Activated CD8-positive, alpha-beta T cell treated with anti-CD3 and anti-CD28 coated beads, Interleukin-2, amount 10 ng/mL, durations not matched to agents 7 days and 5 days (primary cell): Measurements from ENCODE around the gene RPIA. TPM values are rescaled to one million over a fixed set of nuclear protein-coding genes. Genes with fewer than 3 reads are reported as not detected.
"Not testable (repeated sequence)": the region's sequence is repeated elsewhere in the genome, so short reads cannot be mapped to it uniquely, and the experiment has no call there.

Source experiments
- ATAC-seq: fragments of 150-1000 bp; cut with Tn5 transposase; one replicate; pipeline ENCODE4 v1.10.0; 2021; ENCODE audit warnings: moderate library complexity
- CTCF ChIA-PET: fragments of 350-600 bp; sonication (Branson Sonifier 250); formaldehyde crosslinking; loops from one replicate; lab custom pipeline; 2021; ENCODE audit warnings: antibody characterized with exemption; lab: Charles Lee
- POLR2A ChIA-PET: fragments of 350-600 bp; sonication (Branson Sonifier 250); formaldehyde crosslinking; loops from one replicate; lab custom pipeline; 2021; ENCODE audit warnings: antibody characterized with exemption; lab: Charles Lee
- DNase-seq: peaks from one replicate; pipeline ENCODE4 v3.0.0-alpha.2; 2020
- H3K27ac Mint-ChIP-seq: one replicate; pipeline ENCODE4 v1.8.0; 2021; ENCODE audit warnings: mild to moderate bottlenecking, mixed read lengths
- H3K27me3 Mint-ChIP-seq: one replicate; pipeline ENCODE4 v1.8.0; 2021; ENCODE audit warnings: low read depth, mixed read lengths
- H3K36me3 Mint-ChIP-seq: one replicate; pipeline ENCODE4 v1.8.0; 2021; ENCODE audit warnings: low read depth, mixed read lengths
- H3K4me1 Mint-ChIP-seq: one replicate; pipeline ENCODE4 v1.8.0; 2021; ENCODE audit warnings: low read depth, mixed read lengths
- H3K4me3 Mint-ChIP-seq: one replicate; pipeline ENCODE4 v1.8.0; 2021; ENCODE audit warnings: mild to moderate bottlenecking, mixed read lengths
- H3K9me3 Mint-ChIP-seq: one replicate; pipeline ENCODE4 v1.8.0; 2022; ENCODE audit warnings: mixed read lengths; ENCODE audit not compliant: insufficient read depth
- total RNA-seq, 2 experiments: library from RNA; stranded (reverse); gene quantifications; one replicate each; pipeline ENCODE4 v1.2.3, GENCODE V29; 2021

RPIA gene
- total RNA-seq, 2 experiments from 2014 or later: 47.8 to 51.8 TPM

DNA sequence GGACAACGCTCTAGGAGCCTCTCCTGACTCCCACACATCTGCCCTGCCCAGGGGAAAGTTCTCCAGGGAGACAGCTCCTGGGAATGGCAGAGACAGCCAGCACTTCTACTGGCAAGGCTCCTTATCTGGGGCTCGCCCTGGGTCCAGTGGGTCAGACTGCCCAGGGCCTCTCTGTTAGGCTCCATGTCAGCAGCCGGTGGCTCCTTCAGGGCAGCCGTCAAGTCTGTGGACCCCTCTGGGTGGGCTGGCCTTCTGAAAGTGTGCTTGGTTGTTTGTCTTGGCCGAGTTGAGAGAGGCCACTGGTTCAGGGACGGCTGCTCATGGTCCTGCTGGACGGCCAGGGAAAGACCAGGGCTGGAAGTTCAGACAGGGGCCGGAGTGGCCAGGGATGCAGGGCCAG is 65.6 kb downstream of the RPIA start:
- ChIA-PET CTCF (interaction anchor here (0.9 kb wide), 1 partner anchor 10 kb away, joined by 3 read pairs; no protein-coding TSS in a partner anchor), POLR2A (no interaction called here)
- DNase-seq: no peak
- H3K27ac Mint-ChIP-seq: no peak overlapping the region
- peaks cover 27% of the 10 kb centered on the region for H3K4me1 Mint-ChIP-seq
- H3K27me3 Mint-ChIP-seq: peaks cover 2% of the 10 kb centered on the region
- ATAC-seq: no peak
- peaks cover 10% of the 10 kb centered on the region for H3K9me3 Mint-ChIP-seq
- no peak overlapping the region for H3K4me3 Mint-ChIP-seq
- peaks cover 41% of the 10 kb centered on the region for H3K36me3 Mint-ChIP-seq

DNA sequence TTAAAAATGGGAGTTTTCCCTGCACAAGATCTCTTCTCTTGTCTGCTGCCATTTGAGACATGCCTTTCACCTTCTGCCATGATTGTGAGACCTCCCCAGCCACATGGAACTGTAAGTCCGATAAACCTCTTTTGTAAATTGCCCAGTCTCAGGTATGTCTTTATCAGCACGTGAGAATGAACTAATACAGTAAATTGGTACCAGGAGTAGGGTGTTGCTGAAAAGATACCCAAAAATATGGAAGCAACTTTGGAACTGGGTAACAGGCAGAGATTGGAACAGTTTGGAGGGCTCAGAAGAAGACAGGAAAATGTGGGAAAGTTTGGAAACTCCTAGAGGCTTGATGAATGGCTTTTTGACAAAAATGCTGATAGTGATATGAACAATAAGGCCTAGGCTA is 67.2 kb downstream of the RPIA start:
- peaks cover 14% of the 10 kb centered on the region for H3K27me3 Mint-ChIP-seq
- DNase-seq, H3K9me3 Mint-ChIP-seq, CTCF ChIA-PET, POLR2A ChIA-PET, H3K27ac Mint-ChIP-seq, ATAC-seq, H3K4me3 Mint-ChIP-seq: not testable (repeated sequence)
- H3K36me3 Mint-ChIP-seq: peaks cover 24% of the 10 kb centered on the region
- H3K4me1 Mint-ChIP-seq: peaks cover 17% of the 10 kb centered on the region

DNA sequence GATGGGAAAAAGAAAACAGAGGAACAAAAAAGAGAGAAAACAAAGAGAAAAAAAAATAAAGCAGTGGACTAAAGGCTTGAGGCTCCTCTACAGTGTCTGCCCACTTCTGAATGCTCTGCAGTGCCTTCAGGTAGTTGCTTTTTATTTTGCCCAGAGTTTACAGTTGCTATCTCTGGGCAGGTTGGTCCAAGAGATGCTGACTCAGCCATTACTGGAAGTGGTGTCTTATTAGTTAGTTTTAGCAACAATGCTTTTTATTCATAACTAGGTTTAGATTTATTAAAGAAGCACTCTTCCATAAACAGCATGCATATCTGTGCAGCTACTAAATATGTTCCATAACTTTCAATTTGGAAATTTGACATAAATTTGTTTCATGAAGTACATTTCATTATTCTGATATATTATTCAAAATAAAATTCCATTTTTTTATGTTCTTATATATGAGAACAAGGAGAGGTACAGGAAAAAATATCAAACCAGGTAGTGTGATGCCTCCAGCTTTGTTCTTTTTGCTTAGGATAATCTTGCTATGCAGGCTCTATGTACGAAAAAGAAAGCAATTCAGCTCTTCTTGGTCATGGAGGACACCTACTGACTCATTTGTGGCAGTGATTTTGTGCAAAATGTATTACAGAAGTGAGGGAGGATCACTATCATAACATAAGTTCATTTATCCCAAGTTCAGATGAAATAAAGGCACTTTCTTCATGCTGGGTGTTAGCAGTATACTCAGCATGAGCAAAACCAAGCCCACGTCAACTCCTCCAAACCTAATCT is 69.5 kb downstream of the RPIA start:
- Mint-ChIP-seq H3K4me3 (no peak overlapping the region), H3K27me3 (peaks cover 23% of the 10 kb centered on the region), H3K27ac (no peak overlapping the region), H3K9me3 (peaks cover 10% of the 10 kb centered on the region), H3K36me3 (peaks cover 11% of the 10 kb centered on the region), H3K4me1 (peaks cover 7% of the 10 kb centered on the region)
- no peak for DNase-seq
- no peak for ATAC-seq
- CTCF ChIA-PET: interaction anchor here (1.7 kb wide), 1 partner anchor 20 kb away, joined by 7 read pairs; no protein-coding TSS in a partner anchor
- POLR2A ChIA-PET: no interaction called here

DNA sequence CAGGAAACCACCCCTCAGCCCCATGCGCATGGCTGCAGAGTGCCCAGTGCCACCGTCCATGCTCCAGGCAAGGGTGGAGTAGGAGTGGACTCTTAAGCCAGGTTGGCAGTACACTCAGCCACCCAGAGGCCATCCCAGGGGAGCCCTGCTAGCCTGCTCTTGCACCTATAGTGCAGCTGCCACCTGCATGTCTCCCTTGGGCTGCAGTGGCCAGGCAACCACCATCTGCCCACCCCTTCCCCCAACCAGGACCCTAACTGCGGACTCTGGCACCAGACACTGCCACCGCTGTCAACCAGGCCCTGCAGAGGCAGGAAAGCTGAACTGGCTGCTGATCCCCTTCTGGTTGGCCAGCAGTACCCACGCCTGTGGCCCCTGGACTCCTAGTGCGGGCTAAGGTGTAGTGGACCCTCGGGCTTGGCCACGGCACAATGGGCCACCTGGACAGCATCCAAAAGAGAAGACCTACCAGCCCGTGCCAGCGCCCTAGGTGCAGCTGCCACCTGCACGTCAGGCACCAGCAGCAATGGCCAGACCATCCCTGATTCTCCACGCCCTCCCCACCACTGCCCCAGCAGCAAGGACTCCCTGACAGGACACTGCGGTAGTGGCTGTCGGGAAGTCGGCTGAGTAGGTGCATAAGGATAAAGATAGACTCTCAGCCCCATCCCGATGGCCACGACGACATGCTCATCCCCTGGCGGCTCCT is 72.8 kb downstream of the RPIA start:
- ChIA-PET CTCF (no interaction called here), POLR2A (no interaction called here)
- Mint-ChIP-seq H3K4me1 (peaks cover 8% of the 10 kb centered on the region), H3K36me3 (no peaks in the 10 kb centered on the region), H3K9me3 (peaks cover 2% of the 10 kb centered on the region), H3K27me3 (peaks cover 23% of the 10 kb centered on the region), H3K4me3 (no peak overlapping the region), H3K27ac (no peak overlapping the region)
- DNase-seq (no peak), ATAC-seq (no peak)

DNA sequence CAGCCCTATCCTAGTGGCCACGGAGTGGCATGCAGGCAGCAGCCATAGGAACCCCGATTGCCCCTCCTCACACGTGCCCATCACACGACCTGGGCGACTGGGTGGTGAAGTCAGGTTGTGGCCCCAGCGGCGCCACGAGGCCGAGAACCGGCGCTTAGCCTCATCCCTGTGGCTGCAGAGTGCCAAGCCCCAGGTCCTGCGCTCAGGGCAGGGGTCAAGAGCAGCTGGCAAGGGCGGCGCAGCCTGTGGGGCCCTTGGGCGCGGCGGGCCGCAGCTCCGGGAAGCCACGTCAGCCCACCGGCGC is 73.3 kb downstream of the RPIA start:
- peaks cover 23% of the 10 kb centered on the region for H3K27me3 Mint-ChIP-seq
- H3K9me3 Mint-ChIP-seq: no peaks in the 10 kb centered on the region
- H3K4me1 Mint-ChIP-seq: peaks cover 8% of the 10 kb centered on the region
- H3K27ac Mint-ChIP-seq: no peak overlapping the region
- DNase-seq: no peak
- H3K4me3 Mint-ChIP-seq: no peak overlapping the region
- H3K36me3 Mint-ChIP-seq: no peaks in the 10 kb centered on the region
- no peak for ATAC-seq
- ChIA-PET CTCF (interaction anchor here (1.6 kb wide), 1 partner anchor 25 kb away, joined by 5 read pairs; no protein-coding TSS in a partner anchor), POLR2A (no interaction called here)

DNA sequence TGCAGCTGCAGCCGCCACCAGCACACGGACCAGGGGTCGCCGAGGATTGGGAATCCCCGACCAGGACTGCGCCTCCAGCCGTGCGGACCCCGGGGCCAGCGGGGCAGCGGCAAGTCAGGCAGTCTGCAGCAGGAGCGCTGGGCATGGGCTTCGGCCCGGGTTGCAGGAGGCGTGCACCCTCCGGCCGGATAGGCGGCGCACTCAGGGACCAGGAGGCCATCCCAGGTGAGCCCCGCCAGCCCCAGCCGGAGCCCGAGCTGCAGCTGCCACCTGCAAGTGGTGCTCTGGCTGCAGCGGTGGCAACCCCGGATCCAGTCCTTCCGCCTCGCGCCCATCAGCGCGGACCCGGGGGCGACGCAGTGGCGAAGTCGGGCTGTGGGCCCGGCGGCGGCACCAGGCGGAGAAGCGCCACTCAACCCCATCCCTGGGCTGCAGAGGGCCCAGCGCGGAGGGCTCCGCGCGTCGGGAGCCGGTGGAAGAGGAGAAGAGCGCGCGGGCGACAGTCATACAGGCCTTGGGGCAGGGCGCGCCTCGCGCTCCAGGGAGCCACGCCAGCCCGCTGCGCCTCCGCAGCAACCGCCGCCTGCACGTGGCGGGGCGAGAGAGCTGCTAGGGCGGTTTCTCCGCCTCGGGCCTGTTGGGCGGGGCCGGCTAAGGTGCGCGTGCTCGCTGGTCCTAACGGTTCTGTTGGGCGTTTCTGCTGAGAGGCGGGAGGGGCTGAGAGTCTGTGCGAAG is 73.8 kb downstream of the RPIA start:
- CTCF ChIA-PET: interaction anchor here (1.6 kb wide), 1 partner anchor 26 kb away, joined by 5 read pairs; no protein-coding TSS in a partner anchor
- peaks cover 27% of the 10 kb centered on the region for H3K27me3 Mint-ChIP-seq
- peak overlapping the region; percentile 74 for H3K4me3 Mint-ChIP-seq
- H3K27ac Mint-ChIP-seq: peak overlapping the region; percentile 55
- peaks cover 8% of the 10 kb centered on the region for H3K4me1 Mint-ChIP-seq
- no peaks in the 10 kb centered on the region for H3K36me3 Mint-ChIP-seq
- no peaks in the 10 kb centered on the region for H3K9me3 Mint-ChIP-seq
- peak; percentile 76 for ATAC-seq
- POLR2A ChIA-PET: interaction anchor here (0.6 to 0.9 kb wide), 2 partner anchors 11 to 63 kb away, joined by 3 read pairs; no protein-coding TSS in a partner anchor
- peak; percentile 66 for DNase-seq

DNA sequence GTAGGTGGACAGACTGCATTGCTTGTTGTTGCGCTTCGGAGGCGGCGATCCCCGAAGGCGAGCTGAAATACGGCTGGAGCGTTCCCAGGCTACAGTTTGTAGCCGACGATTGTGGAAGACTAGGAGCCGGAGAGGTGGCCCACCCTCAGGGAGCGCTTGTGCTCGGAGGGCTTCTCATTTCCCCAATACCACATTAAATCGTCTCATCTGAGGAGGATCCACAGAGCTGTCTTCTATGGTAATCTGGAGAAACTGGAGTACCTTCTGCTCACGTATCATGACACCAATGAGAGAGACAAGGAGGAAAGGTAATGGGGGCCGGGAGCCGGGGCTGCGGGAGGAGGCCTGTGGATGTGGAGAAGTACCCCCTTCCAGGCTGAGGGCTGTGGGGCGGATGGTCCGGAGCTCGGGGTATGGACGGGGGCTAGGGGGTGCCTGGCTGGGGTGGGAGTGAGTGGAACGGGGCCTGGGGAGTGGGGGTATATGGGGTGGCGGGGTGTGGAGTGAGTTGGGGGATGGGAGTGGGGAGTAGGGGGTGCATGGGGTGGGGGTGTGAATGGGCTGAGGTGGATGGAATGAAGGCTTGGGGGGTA is 74.5 kb downstream of the RPIA start:
- H3K4me1 Mint-ChIP-seq, H3K36me3 Mint-ChIP-seq, ATAC-seq, DNase-seq, H3K9me3 Mint-ChIP-seq: not testable (repeated sequence)
- Mint-ChIP-seq H3K27ac (peak overlapping the region; percentile 55), H3K27me3 (peaks cover 27% of the 10 kb centered on the region), H3K4me3 (peak overlapping the region; percentile 74)
- ChIA-PET POLR2A (interaction anchor here (0.6 to 0.9 kb wide), 2 partner anchors 10 to 63 kb away, joined by 3 read pairs; no protein-coding TSS in a partner anchor), CTCF (interaction anchor here (1.6 kb wide), 1 partner anchor 26 kb away, joined by 5 read pairs; no protein-coding TSS in a partner anchor)

DNA sequence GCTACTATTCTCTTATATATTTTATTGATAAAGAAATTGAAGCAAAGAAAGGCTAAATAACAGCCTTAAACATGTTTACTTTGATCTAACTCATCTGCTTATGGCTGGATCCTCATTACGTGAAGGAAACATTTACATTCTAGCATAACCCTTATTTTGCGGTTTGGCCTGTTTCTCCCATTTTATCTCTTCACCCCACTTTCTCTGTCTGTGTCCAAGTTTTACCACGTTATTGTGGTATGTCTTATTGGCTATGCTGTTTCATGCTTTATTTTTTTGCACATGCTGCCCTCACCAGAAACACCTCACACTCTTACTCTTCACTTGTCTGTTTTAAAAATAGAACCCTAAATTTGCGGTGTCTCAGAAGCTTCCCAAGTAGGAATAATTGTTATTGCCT is 78.5 kb downstream of the RPIA start:
- Mint-ChIP-seq H3K27me3 (peaks cover 15% of the 10 kb centered on the region), H3K4me1 (peaks cover 5% of the 10 kb centered on the region), H3K27ac (no peak overlapping the region), H3K36me3 (no peaks in the 10 kb centered on the region), H3K9me3 (peaks cover 6% of the 10 kb centered on the region), H3K4me3 (no peak overlapping the region)
- ChIA-PET CTCF (no interaction called here), POLR2A (no interaction called here)
- no peak for ATAC-seq
- no peak for DNase-seq

DNA sequence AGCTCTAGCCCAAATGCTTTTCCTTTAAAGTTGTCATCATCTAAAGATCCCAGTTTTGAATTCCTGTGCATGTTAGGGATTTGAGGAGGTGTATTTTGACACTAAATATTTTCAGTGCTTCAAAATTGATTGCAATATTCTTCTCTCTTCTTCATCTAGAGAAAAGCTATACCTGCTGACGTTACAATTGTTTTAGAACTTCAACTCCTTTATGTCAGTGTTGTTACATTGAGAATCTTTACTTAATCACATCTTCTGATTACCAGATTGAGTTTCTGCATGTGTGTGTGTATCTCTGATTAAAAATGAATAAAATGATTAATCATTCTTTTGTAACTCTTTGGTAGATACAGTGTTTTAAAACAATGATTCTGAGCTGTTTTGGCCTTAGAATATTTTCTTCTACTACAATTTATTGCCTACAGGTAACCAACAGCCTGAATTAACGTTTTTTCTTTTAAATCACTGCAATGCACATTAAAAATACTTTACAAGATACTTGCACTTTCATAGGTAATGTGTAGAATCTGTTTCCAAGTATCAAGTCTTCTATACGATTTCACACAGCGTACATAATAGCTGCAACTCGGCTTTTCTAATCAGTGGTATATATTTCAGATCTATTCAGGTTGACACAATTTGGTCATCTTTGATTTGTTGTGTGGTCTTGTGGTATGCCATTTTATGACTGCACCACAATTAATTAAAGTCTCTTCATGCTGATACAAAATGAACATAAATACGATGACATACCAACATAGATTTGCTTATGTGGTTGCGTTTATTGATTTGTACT is 82.0 kb downstream of the RPIA start:
- H3K4me3 Mint-ChIP-seq, H3K36me3 Mint-ChIP-seq, H3K4me1 Mint-ChIP-seq, DNase-seq, H3K27ac Mint-ChIP-seq, POLR2A ChIA-PET, CTCF ChIA-PET, H3K9me3 Mint-ChIP-seq, ATAC-seq: not testable (repeated sequence)
- peaks cover 12% of the 10 kb centered on the region for H3K27me3 Mint-ChIP-seq

DNA sequence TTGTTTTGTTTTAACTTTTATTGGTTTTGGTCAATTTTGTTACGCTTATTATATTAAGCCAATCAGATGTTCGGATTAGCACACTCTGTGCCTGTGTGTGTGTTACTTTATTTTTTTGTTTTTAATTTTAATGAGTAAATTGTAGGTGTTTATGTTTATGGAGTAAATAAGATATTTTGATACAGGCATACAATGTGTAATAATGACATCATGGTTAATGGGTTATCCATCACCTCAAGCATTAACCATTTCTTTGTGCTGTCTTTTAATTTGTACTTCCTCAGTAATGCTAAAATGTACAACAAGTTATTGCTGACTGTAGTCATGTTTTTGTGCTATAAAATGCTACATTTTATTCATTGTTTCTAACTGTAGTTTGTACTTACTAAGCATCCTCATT is 97.7 kb downstream of the RPIA start:
- ATAC-seq, H3K36me3 Mint-ChIP-seq, H3K27me3 Mint-ChIP-seq, DNase-seq, H3K27ac Mint-ChIP-seq, H3K9me3 Mint-ChIP-seq, CTCF ChIA-PET, H3K4me3 Mint-ChIP-seq, H3K4me1 Mint-ChIP-seq, POLR2A ChIA-PET: not testable (repeated sequence)

DNA sequence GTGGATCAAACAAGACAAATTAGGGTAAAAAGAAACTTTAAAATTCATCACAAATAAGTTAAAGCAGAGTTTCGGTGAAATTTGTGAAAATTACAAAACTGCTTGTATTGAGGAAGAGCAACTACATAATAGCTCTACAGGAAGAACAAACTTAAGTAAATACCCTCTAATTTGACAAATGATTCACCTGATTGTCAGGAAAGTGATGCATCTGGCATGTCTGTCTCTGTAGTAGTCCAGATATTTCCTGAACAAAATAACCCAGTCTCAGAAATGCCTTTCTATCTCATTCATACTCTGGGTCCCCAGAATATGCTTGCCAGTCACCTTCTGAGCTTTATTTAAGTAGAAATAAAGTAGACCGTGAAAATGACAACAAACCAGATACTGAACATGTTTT is 104.5 kb downstream of the RPIA start:
- H3K36me3 Mint-ChIP-seq, CTCF ChIA-PET, ATAC-seq, H3K9me3 Mint-ChIP-seq, H3K4me3 Mint-ChIP-seq, H3K27ac Mint-ChIP-seq, H3K4me1 Mint-ChIP-seq, DNase-seq, H3K27me3 Mint-ChIP-seq, POLR2A ChIA-PET: not testable (repeated sequence)
